ENCODE data around the gene SUGCT.

Gene SUGCT

GRCh38 chr7:40810274-40810673, 675.5 kb downstream of the SUGCT start:
- DNase-seq (ENCODE audit: low read depth), result no peak
- H3K4me3 ChIP-seq (ENCODE audit: low read depth, low read length), result no peak overlapping the region
- TF ChIP-seq, protein P1, sequence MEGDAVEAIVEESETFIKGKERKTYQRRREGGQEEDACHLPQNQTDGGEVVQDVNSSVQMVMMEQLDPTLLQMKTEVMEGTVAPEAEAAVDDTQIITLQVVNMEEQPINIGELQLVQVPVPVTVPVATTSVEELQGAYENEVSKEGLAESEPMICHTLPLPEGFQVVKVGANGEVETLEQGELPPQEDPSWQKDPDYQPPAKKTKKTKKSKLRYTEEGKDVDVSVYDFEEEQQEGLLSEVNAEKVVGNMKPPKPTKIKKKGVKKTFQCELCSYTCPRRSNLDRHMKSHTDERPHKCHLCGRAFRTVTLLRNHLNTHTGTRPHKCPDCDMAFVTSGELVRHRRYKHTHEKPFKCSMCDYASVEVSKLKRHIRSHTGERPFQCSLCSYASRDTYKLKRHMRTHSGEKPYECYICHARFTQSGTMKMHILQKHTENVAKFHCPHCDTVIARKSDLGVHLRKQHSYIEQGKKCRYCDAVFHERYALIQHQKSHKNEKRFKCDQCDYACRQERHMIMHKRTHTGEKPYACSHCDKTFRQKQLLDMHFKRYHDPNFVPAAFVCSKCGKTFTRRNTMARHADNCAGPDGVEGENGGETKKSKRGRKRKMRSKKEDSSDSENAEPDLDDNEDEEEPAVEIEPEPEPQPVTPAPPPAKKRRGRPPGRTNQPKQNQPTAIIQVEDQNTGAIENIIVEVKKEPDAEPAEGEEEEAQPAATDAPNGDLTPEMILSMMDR (IDR thresholded peaks at IDR 0.05; ENCODE audit: control insufficient read depth, extremely low read depth, insufficient read depth), result no peak

GRCh38 chr7:40811666-40812065, 676.9 kb downstream of the SUGCT start:
- no peak for DNase-seq (ENCODE audit: low read depth)
- TF ChIP-seq, protein P1 (IDR thresholded peaks at IDR 0.05; ENCODE audit: control insufficient read depth, extremely low read depth, insufficient read depth), result no peak
- H3K4me3 ChIP-seq (ENCODE audit: low read depth, low read length), result no peak overlapping the region

DNA sequence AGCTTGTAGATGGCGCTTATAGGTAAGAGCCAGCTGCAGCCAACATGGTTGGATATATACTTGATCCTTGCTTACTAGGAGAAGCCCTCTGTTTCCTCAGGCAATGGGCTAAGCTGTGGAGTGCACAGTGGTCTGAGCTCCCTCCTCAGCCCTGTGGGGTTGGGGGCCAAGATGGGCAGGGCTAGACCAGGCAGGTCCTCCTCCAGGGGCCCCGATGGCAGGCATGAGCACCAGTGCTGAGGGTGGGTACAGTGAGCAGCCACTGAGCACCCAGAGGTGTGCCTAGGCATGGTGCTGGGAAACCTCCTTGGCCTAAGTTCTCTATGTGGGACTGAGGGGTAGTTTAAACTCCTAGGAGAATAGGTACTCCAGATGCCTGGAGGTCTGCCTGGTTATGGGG, 680.2 kb downstream of the SUGCT start:
- no peak for DNase-seq (ENCODE audit: low read depth)
- TF ChIP-seq, protein P1 (IDR thresholded peaks at IDR 0.05; ENCODE audit: control insufficient read depth, extremely low read depth, insufficient read depth), result no peak
- no peak overlapping the region for H3K4me3 ChIP-seq (ENCODE audit: low read depth, low read length)

DNA sequence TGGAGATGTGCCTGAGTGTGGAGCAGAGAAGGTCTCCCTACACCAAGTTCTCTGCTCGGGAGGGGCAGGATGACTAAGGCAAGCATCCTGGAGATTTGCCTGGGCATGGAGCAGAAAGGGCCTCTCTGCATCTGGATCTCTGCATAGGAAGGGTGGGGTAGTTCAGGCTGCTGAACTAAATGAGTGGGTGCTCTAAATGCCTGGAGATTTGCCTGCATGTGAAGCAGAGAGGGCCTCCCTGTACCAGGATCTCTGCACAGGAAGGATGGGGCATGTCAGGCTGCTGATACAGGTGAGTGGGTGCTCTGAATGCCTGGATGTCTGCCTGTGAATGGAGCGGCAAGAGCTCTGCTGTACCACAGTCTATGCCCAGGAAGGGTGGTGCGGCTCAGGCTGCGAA, 680.7 kb downstream of the SUGCT start:
- TF ChIP-seq, protein P1 (IDR thresholded peaks at IDR 0.05; ENCODE audit: control insufficient read depth, extremely low read depth, insufficient read depth), result no peak
- no peak overlapping the region for H3K4me3 ChIP-seq (ENCODE audit: low read depth, low read length)
- DNase-seq (ENCODE audit: low read depth), result no peak

DNA sequence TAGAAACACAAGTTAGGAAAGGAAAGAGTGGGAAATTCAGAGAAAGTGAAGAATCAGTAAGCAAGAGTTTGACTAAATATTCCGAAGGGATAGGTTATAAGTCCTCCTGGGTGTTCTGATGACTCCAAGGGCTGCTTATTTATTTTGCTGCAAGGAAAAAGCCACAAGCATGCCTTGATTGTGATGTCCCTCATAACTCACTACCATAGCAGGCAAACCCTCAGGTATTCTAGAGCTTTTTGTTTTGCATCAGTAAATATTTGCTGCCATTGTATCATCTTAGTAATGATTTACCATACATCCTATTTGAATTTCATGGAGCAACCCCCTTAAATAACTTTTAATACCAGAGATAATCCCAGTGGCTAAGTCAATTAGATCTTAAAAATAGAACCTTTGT, 688.1 kb downstream of the SUGCT start:
- DNase-seq (ENCODE audit: low read depth), result no peak
- TF ChIP-seq, protein P1 (IDR thresholded peaks at IDR 0.05; ENCODE audit: control insufficient read depth, extremely low read depth, insufficient read depth), result no peak

GRCh38 chr7:40824461-40824860, 689.7 kb downstream of the SUGCT start:
- no peak for DNase-seq (ENCODE audit: low read depth)
- TF ChIP-seq, protein P1 (IDR thresholded peaks at IDR 0.05; ENCODE audit: control insufficient read depth, extremely low read depth, insufficient read depth), result no peak
- no peak overlapping the region for H3K4me3 ChIP-seq (ENCODE audit: low read depth, low read length)

More for the DNA sequence above, 688.1 kb downstream of the SUGCT start:
- H3K4me3 ChIP-seq (ENCODE audit: low read depth, low read length), result no peak overlapping the region

- TF ChIP-seq, protein P1 (IDR thresholded peaks at IDR 0.05; ENCODE audit: control insufficient read depth, extremely low read depth, insufficient read depth), result no peak
- no peak for DNase-seq (ENCODE audit: low read depth)
- no peak overlapping the region for H3K4me3 ChIP-seq (ENCODE audit: low read depth, low read length)
Observed at GRCh38 chr7:40826411-40827221, 691.8 kb downstream of the SUGCT start.

Measured in LNCaP clone FGC (cell line).